ENCODE results near the gene TAPBPL.

DNA sequence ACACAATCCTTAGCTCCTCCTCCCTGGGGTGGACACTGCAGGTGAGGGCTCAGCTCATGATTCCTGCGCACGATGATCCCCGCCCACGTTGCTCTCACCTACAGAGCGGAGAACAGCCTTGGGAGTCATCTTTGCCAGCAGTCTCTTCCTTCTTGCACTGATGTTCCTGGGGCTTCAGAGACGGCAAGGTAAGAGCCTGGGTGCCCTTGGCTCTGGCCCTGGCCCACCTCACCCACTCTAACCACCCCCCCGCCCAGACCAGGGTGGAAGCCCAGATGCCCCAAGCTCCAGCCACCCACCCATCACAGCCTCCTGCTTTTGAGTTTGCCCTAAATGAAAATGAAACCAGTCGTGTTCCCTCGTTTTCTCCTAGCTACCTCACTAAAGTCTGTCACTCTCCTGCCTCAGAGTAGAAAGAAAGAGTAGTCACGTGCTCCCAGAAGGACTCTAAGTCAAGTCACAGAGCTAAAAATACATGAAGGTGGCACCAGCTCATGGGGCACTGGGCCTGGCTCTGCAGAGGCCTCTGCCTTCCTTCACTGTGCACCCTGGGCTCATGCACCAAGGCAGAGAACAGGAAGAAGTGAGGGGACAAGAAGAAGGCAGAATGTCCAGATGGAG lies 9.0 kb downstream of the TAPBPL start:
- TF ChIP-seq SIN3A (IDR thresholded peaks at IDR 0.05; ENCODE audit: borderline replicate concordance, insufficient read depth, low read length) = no peak
- TF ChIP-seq POLR2AphosphoS5 (IDR thresholded peaks at IDR 0.05; ENCODE audit: low read depth, low read length) = no peak
- TF ChIP-seq TAF1 (IDR thresholded peaks at IDR 0.05; ENCODE audit: borderline replicate concordance, insufficient read depth, low read length) = no peak
- TF ChIP-seq FOXP2 (optimal IDR thresholded peaks at IDR 0.05; ENCODE audit: borderline replicate concordance, extremely low read depth, extremely low read length, insufficient read depth) = no peak
- TF ChIP-seq, protein P1, sequence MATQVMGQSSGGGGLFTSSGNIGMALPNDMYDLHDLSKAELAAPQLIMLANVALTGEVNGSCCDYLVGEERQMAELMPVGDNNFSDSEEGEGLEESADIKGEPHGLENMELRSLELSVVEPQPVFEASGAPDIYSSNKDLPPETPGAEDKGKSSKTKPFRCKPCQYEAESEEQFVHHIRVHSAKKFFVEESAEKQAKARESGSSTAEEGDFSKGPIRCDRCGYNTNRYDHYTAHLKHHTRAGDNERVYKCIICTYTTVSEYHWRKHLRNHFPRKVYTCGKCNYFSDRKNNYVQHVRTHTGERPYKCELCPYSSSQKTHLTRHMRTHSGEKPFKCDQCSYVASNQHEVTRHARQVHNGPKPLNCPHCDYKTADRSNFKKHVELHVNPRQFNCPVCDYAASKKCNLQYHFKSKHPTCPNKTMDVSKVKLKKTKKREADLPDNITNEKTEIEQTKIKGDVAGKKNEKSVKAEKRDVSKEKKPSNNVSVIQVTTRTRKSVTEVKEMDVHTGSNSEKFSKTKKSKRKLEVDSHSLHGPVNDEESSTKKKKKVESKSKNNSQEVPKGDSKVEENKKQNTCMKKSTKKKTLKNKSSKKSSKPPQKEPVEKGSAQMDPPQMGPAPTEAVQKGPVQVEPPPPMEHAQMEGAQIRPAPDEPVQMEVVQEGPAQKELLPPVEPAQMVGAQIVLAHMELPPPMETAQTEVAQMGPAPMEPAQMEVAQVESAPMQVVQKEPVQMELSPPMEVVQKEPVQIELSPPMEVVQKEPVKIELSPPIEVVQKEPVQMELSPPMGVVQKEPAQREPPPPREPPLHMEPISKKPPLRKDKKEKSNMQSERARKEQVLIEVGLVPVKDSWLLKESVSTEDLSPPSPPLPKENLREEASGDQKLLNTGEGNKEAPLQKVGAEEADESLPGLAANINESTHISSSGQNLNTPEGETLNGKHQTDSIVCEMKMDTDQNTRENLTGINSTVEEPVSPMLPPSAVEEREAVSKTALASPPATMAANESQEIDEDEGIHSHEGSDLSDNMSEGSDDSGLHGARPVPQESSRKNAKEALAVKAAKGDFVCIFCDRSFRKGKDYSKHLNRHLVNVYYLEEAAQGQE (IDR thresholded peaks at IDR 0.05; ENCODE audit: insufficient read depth in 1 of 2, low read depth in 2 of 2, low read length in 2 of 2) = no peak
